ENCODE results near the gene GRID1. TPM values are rescaled to one million over a fixed set of nuclear protein-coding genes. Genes with fewer than 3 reads are reported as not detected.

Gene GRID1
- total RNA-seq, 1 experiment from 2014 or later: 0.37 TPM

GRCh38 chr10:86218160-86218559, 148.4 kb downstream of the GRID1 start:
- Mint-ChIP-seq H3K9me3 (peaks cover 8% of the 10 kb centered on the region; the same call in 1 of the 2 replicates), H3K27me3 (ENCODE audit: low read depth) (no peaks in the 10 kb centered on the region), H3K27ac (no peak overlapping the region), H3K36me3 (no peaks in the 10 kb centered on the region), H3K4me1 (peaks cover 5% of the 10 kb centered on the region), H3K4me3 (no peak overlapping the region)
- TF ChIP-seq ZNF121 (CRISPR knock-in tag; IDR thresholded peaks at IDR 0.05): no peak
- no peak for TF ChIP-seq ZNF232 (CRISPR knock-in tag; IDR thresholded peaks at IDR 0.05)
- no peak for TF ChIP-seq NFATC4 (CRISPR knock-in tag; IDR thresholded peaks at IDR 0.05)
- no peak for TF ChIP-seq SMAD4 (CRISPR knock-in tag; IDR thresholded peaks at IDR 0.05)
- no peak for TF ChIP-seq MXD4 (CRISPR knock-in tag; IDR thresholded peaks at IDR 0.05; ENCODE audit: borderline replicate concordance)
- TF ChIP-seq FOXK1 (CRISPR knock-in tag; IDR thresholded peaks at IDR 0.05): no peak
- no peak for TF ChIP-seq ATF2 (CRISPR knock-in tag; IDR thresholded peaks at IDR 0.05; ENCODE audit: borderline replicate concordance, low read depth)
- no peak for TF ChIP-seq ZNF263 (CRISPR knock-in tag; IDR thresholded peaks at IDR 0.05; ENCODE audit: low read depth)
- TF ChIP-seq STAT6 (CRISPR knock-in tag; conservative IDR thresholded peaks at IDR 0.05; ENCODE audit: low read depth): no peak
- CTCF ChIA-PET: interaction anchor here (2.3 kb wide), 1 partner anchor 79 kb away, joined by 7 read pairs; no protein-coding TSS in a partner anchor
- ATAC-seq (no peak), DNase-seq (ENCODE audit: low spot score) (no peak)
- POLR2A ChIA-PET: no interaction called here

- Mint-ChIP-seq H3K4me1 (peaks cover 5% of the 10 kb centered on the region), H3K4me3 (no peak overlapping the region), H3K36me3 (no peaks in the 10 kb centered on the region), H3K9me3 (peaks cover 8% of the 10 kb centered on the region; the same call in 1 of the 2 replicates), H3K27ac (no peak overlapping the region), H3K27me3 (ENCODE audit: low read depth) (no peaks in the 10 kb centered on the region)
- ChIA-PET POLR2A (no interaction called here), CTCF (interaction anchor here (0.8 to 2.3 kb wide), 2 partner anchors 39 to 78 kb away, joined by 4 to 7 read pairs; no protein-coding TSS in a partner anchor)
- ATAC-seq: no peak
- no peak for DNase-seq (ENCODE audit: low spot score)
- no peak for TF ChIP-seq ZNF532 (CRISPR knock-in tag; IDR thresholded peaks at IDR 0.05; ENCODE audit: borderline replicate concordance)
- TF ChIP-seq ARID4B (CRISPR knock-in tag; IDR thresholded peaks at IDR 0.05; ENCODE audit: borderline replicate concordance): no peak
- TF ChIP-seq PRDM15 (CRISPR knock-in tag; IDR thresholded peaks at IDR 0.05): no peak
- no peak for TF ChIP-seq ZSCAN18 (CRISPR knock-in tag; IDR thresholded peaks at IDR 0.05)
- TF ChIP-seq ELF4 (CRISPR knock-in tag; IDR thresholded peaks at IDR 0.05; ENCODE audit: low read depth): no peak
- TF ChIP-seq SMAD4 (CRISPR knock-in tag; IDR thresholded peaks at IDR 0.05): no peak
- TF ChIP-seq MXD4 (CRISPR knock-in tag; IDR thresholded peaks at IDR 0.05; ENCODE audit: borderline replicate concordance): no peak
- TF ChIP-seq NFATC4 (CRISPR knock-in tag; IDR thresholded peaks at IDR 0.05): no peak
These were observed 149.1 kb downstream of the GRID1 start for GRCh38 chr10:86217371-86218080.

All from WTC11 (cell line).